Measurements from ENCODE around the gene LHX2. TPM values are rescaled to one million over a fixed set of nuclear protein-coding genes. Genes with fewer than 3 reads are reported as not detected.

Gene LHX2
- total and polyA plus RNA-seq, 2 experiments from 2014 or later = 1.7 TPM; not detected in 1

- Mint-ChIP-seq H3K27ac (no peak overlapping the region), H3K27me3 (ENCODE audit: insufficient read depth, low read depth, poor library complexity) (peaks cover 76% of the 10 kb centered on the region), H3K4me1 (peaks cover 41% of the 10 kb centered on the region), H3K4me3 (peak overlapping the region; percentile 27; the same call in 1 of the 3 replicates), H3K9me3 (peaks cover 5% of the 10 kb centered on the region; the same call in 1 of the 3 replicates), H3K36me3 (ENCODE audit: low read depth) (peaks cover 5% of the 10 kb centered on the region; the same call in 1 of the 3 replicates)
- Histone ChIP-seq H3K27me3 (ENCODE audit: insufficient read depth) (peaks cover 87% of the 10 kb centered on the region), H3K79me2 (replicated peaks; ENCODE audit: insufficient read depth) (no peaks in the 10 kb centered on the region), H3K27ac (ENCODE audit: low read depth) (no peak overlapping the region), H3K4me1 (ENCODE audit: insufficient read depth) (peaks cover 40% of the 10 kb centered on the region), H4K20me1 (replicated peaks; ENCODE audit: insufficient read depth) (peaks cover 10% of the 10 kb centered on the region), H3K36me3 (ENCODE audit: insufficient read depth) (no peaks in the 10 kb centered on the region), H2AFZ (no peak overlapping the region), H3K9me2 (ENCODE audit: insufficient read depth) (no peaks in the 10 kb centered on the region), H3K4me3 (no peak overlapping the region), H3F3A (replicated peaks; ENCODE audit: low read depth) (peaks cover 28% of the 10 kb centered on the region), H3K4me2 (peak overlapping the region; percentile 62; the same call in 1 of the 2 replicates)
- DNase-seq (ENCODE audit: low spot score) (no peak), ATAC-seq (no peak)
- TF ChIP-seq EZH2 (IDR thresholded peaks at IDR 0.05; ENCODE audit: low read depth, unreplicated experiment) (peak; percentile 74), JUNB (IDR thresholded peaks at IDR 0.05; ENCODE audit: unreplicated experiment) (no peak)
Observed at GRCh38 chr9:124021385-124021769, 9.8 kb downstream of the LHX2 start.

GRCh38 chr9:124022201-124023121 is 10.9 kb downstream of the LHX2 start:
- peak overlapping the region; percentile 80; the same call in 1 of the 2 replicates for H3K4me2 ChIP-seq
- peak overlapping the region; percentile 60 for H3K4me3 Mint-ChIP-seq

More at GRCh38 chr9:124022201-124023121, 10.9 kb downstream of the LHX2 start:
- H3K27ac ChIP-seq (ENCODE audit: low read depth) = no peak overlapping the region
- peaks cover 32% of the 10 kb centered on the region for H3K4me1 ChIP-seq (ENCODE audit: insufficient read depth)
- H3K4me1 Mint-ChIP-seq = peaks cover 34% of the 10 kb centered on the region
- H3K9me2 ChIP-seq (ENCODE audit: insufficient read depth) = no peaks in the 10 kb centered on the region
- peaks cover 3% of the 10 kb centered on the region; the same call in 1 of the 3 replicates for H3K36me3 Mint-ChIP-seq (ENCODE audit: low read depth)
- TF ChIP-seq CREB1 (CRISPR knock-in tag; IDR thresholded peaks at IDR 0.05; ENCODE audit: low read depth) (peak; percentile 84), EZH2 (IDR thresholded peaks at IDR 0.05; ENCODE audit: low read depth, unreplicated experiment) (peak; percentile 73), REST (IDR thresholded peaks at IDR 0.05; ENCODE audit: unreplicated experiment) (no peak), EZH2phosphoT487 (IDR thresholded peaks at IDR 0.05; ENCODE audit: unreplicated experiment) (no peak), STAT1 (IDR thresholded peaks at IDR 0.05; ENCODE audit: unreplicated experiment) (no peak), ZNF331 (CRISPR knock-in tag; IDR thresholded peaks at IDR 0.05; ENCODE audit: low read depth) (no peak)
- peak overlapping the region; percentile 53 for H3K4me3 ChIP-seq
- H4K20me1 ChIP-seq (replicated peaks; ENCODE audit: insufficient read depth) = peaks cover 10% of the 10 kb centered on the region
- peaks cover 65% of the 10 kb centered on the region for H3K27me3 Mint-ChIP-seq (ENCODE audit: insufficient read depth, low read depth, poor library complexity)
- peak; percentile 75 for ATAC-seq
- no peaks in the 10 kb centered on the region for H3K79me2 ChIP-seq (replicated peaks; ENCODE audit: insufficient read depth)
- peaks cover 28% of the 10 kb centered on the region for H3F3A ChIP-seq (replicated peaks; ENCODE audit: low read depth)
- H3K27me3 ChIP-seq (ENCODE audit: insufficient read depth) = peaks cover 80% of the 10 kb centered on the region
- DNase-seq (ENCODE audit: low spot score) = peak; percentile 88
- no peaks in the 10 kb centered on the region for H3K36me3 ChIP-seq (ENCODE audit: insufficient read depth)
- no peak overlapping the region; the same call in 1 of the 2 replicates for H2AFZ ChIP-seq
- no peak overlapping the region for H3K27ac Mint-ChIP-seq
- H3K9me3 Mint-ChIP-seq = 0 out of 3 replicates have a peak, but pooled peaks cover 4% of the 10 kb centered on the region

Measured in GM23338 (cell line).